Activated naive CD8-positive, alpha-beta T cell treated with anti-CD3 and anti-CD28 coated beads, Interleukin-2, amount 50 U/mL, for 16 hours (primary cell): Measurements from ENCODE around the gene DUSP28.
A peak's percentile ranks its signal among the peaks of the same experiment; 100 is the strongest.

Experiments used
- DNase-seq: peaks from one replicate; pipeline ENCODE4 v3.0.0-alpha.2; 2020; ENCODE audit warnings: low read depth, low spot score

Gene DUSP28

GRCh38 chr2:240585681-240586197 is 25.6 kb downstream of the DUSP28 start:
- no peak for DNase-seq

GRCh38 chr2:240586198-240586918 is 26.2 kb downstream of the DUSP28 start, which contains the start of gene CAPN10:
CAPN10 (plus strand) TSS chr2:240586734; CDS start chr2:240586912, 178 bp downstream.
- peak; percentile 90 for DNase-seq

DNA sequence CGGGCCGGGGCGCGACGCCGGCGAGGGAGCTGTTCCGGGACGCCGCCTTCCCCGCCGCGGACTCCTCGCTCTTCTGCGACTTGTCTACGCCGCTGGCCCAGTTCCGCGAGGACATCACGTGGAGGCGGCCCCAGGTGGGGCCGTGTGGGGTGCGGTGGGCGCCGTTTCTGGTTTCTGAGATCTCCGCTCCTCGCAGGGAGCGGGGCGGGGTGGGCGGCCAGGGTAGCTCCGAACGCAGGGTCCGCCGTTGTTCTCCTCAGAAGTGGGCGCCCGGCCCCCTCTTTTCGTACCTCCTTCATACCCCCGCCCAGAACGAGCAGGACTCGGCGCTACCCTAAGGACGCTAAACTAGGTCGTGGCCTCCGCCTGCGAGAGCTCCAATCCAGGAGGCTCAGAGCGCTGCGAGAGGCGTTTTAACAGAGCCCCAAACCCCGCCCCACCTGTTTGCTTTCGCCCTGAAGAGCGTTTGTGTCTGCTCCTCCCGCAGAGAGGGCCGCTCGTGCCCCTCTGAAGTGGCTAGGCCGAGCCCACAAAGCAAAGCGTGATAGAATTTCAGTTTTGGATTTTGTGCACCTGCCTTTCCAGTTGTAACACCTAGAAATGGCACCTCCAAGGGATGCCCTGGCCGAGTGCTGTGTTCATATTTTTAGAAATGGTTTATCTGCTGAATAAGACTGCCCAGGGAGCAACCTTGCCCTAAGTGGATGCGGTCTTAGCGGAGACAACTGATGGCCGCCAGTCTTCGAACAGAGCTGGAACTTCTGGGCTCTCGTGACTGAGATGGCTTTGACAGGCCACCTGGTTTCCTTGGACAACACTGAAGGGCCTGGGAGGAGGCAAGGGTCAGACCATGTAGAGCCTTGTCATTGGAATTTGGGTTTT is 27.0 kb downstream of the DUSP28 start:
- DNase-seq: peak; percentile 34

- no peak for DNase-seq
Measured at GRCh38 chr2:240588006-240588655, 28.0 kb downstream of the DUSP28 start.

DNA sequence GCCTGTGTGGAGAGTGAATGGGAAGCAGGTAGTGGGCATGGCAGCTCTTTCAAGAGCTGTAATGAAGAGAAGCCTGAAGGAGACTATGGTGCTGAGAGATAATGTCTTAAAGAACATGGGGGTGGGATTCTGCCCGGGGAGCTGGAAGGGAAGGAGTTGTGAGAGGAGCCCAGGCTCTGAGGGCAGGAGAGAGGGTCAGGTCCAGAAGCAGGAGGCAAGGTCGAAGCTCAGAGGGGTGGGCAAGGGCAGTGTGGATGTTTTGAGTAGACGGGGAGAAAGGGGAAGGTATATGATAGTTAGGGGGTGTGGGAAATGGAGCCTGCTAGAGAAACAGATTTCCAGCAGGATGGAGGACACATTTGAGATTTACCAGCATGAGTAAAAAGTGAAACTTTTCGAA is 28.5 kb downstream of the DUSP28 start:
- no peak for DNase-seq

DNA sequence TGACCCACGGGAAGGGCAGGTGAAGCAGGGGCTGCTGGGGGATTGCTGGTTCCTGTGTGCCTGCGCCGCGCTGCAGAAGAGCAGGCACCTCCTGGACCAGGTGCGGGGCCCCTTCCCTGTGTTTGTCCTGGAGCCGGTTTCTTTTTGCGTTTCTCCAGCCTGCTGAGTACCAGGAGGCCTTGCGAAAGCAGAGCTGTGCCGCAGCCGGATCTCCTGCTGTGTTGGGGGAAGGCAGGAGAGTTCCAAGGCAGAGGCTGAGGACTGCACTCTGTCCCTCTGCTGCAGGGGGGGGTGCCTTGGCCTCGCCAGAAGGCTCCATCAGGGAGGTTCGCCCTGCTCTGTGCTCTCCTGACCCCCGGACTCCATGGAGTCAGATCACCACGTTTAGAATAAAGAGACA is 29.2 kb downstream of the DUSP28 start:
- no peak for DNase-seq

GRCh38 chr2:240589850-240590525 is 29.8 kb downstream of the DUSP28 start:
- DNase-seq: no peak

GRCh38 chr2:240590681-240591111 is 30.5 kb downstream of the DUSP28 start:
- no peak for DNase-seq

GRCh38 chr2:240591226-240591625 is 31.1 kb downstream of the DUSP28 start:
- no peak for DNase-seq

- DNase-seq: no peak
Measured at GRCh38 chr2:240591784-240592183, 31.6 kb downstream of the DUSP28 start.

GRCh38 chr2:240593026-240593702 is 33.0 kb downstream of the DUSP28 start:
- DNase-seq: no peak

- no peak for DNase-seq
Measured at GRCh38 chr2:240593703-240594451, 33.7 kb downstream of the DUSP28 start.

GRCh38 chr2:240594511-240595380 is 34.6 kb downstream of the DUSP28 start:
- no peak for DNase-seq

GRCh38 chr2:240595381-240596079 is 35.4 kb downstream of the DUSP28 start:
- no peak for DNase-seq

- DNase-seq: no peak
Measured at GRCh38 chr2:240596080-240596460, 35.9 kb downstream of the DUSP28 start.

- DNase-seq: no peak
Measured at GRCh38 chr2:240596491-240596931, 36.4 kb downstream of the DUSP28 start.

GRCh38 chr2:240597054-240597418 is 36.9 kb downstream of the DUSP28 start:
- DNase-seq: no peak

- no peak for DNase-seq
Measured at GRCh38 chr2:240597419-240598181, 37.4 kb downstream of the DUSP28 start.
